Adrenal gland (tissue), 12 donors: ENCODE measurements around the gene GPHN. TPM values are rescaled to one million over a fixed set of nuclear protein-coding genes. Genes with fewer than 3 reads are reported as not detected.

Experiments used
- DNase-seq, 7 donors: peaks; one replicate each; pipeline ENCODE4 v3.0.0-alpha.2; 2019 to 2020
- H3K27ac ChIP-seq, 5 donors: fragments of 200-600 bp; sonication (generic) in 4 of 5; 1 replicate in 3 of 5; 2 replicates in 2 of 5; pipeline versions ENCODE4 v1.5.1 to v1.8.0; 2016 to 2020; ENCODE audit warnings: mild to moderate bottlenecking in 1 of 5
- H3K27me3 ChIP-seq: fragments of 200-600 bp; 2 replicates; pipeline ENCODE4 v1.8.0; 2021
- H3K36me3 ChIP-seq, 2 donors: fragments of 200-600 bp; replicated peaks in 1 of 2; 1 replicate in 1 of 2; 2 replicates in 1 of 2; pipeline versions ENCODE4 v1.5.1 to v1.8.0; 2018 to 2022
- H3K4me1 ChIP-seq, 2 donors: fragments of 200-600 bp; replicated peaks in 1 of 2; 1 replicate in 1 of 2; 2 replicates in 1 of 2; pipeline versions ENCODE4 v1.5.1 to v1.8.0; 2018 to 2021
- H3K4me3 ChIP-seq, 4 donors: fragments of 200-600 bp; sonication (generic) in 3 of 4; one replicate each; pipeline ENCODE4 v1.5.1; 2016 to 2018
- H3K9me3 ChIP-seq, 3 donors: fragments of 200-600 bp; sonication (generic) in 1 of 3; replicated peaks in 1 of 3; 1 replicate in 2 of 3; 2 replicates in 1 of 3; pipeline versions ENCODE4 v1.5.1 to v1.8.0; 2016 to 2021
- POLR2A ChIP-seq, 2 donors: fragments of 450-650 bp; IDR thresholded peaks; one replicate each; pipeline ENCODE4 v1.6.1; 2017; ENCODE audit warnings: antibody characterized with exemption in 2 of 2, mild to moderate bottlenecking in 2 of 2, moderate library complexity in 1 of 2
- WGBS, 4 donors: extraction: QIAGEN DNeasy Blood & Tissue Kit in 2 of 4; methylation state at CpG; one replicate each; pipeline versions ENCODE4 v1.1.5 to v1.1.7; 2013 to 2017; 5-methylcytosine and 5-hydroxymethylcytosine counted together
- intact Hi-C, 2 donors: fragments of 100-400 bp; cut with DNase I; formaldehyde crosslinking; loops; one replicate each; pipeline versions ENCODE4 v1.14.1 to v1.15.0; 2022 to 2023
- polyA plus RNA-seq, 3 donors: library from polyadenylated mRNA; stranded (reverse); fragments of 200-250 nt in 2 of 3; fragments of 350-450 nt in 1 of 3; fragmentation: Illumina TruSeq in 1 of 3; extraction: RNeasy Lipid Tissue Mini Kit (QIAGEN cat#74804) in 1 of 3; gene quantifications; one replicate each; pipeline ENCODE4 v1.2.3, GENCODE V29; 2013 to 2014
- total RNA-seq, 9 donors: library from RNA; depleted of rRNA in 4 of 9; stranded (reverse); fragments of >200 nt in 4 of 9; fragments of 120-200 nt in 1 of 9; fragmentation: NEBNext Ultra II Directional in 1 of 9; extraction: Animal tissue kit (Norgen Biotek cat#: 25700) in 1 of 9; gene quantifications; one replicate each; pipeline versions ENCODE4 v1.1.0 to v1.2.4, GENCODE V29; 2013 to 2023
- TF ChIP-seq, protein P1 (sequence below), 6 experiments: fragments of 450-650 bp in 4 of 6; fragments of 200-600 bp in 2 of 6; sonication (generic) in 1 of 6; IDR thresholded peaks; 1 replicate in 5 of 6; 2 replicates in 1 of 6; pipeline versions ENCODE4 v1.5.1 to v1.8.0; 2016 to 2021; ENCODE audit warnings: antibody characterized with exemption in 6 of 6, mild to moderate bottlenecking in 2 of 6, moderate library complexity in 1 of 6
- donor health status: healthy with polysubstance abuse.
- donor health status: Bipolar disorder and iron deficiency.
- donor health status: DM: yes; HTN: yes; CAD: no.
- donor health status: DM: no; HTN: no; CAD: no.
- donor health status: DM: no; HTN: no; CAD: no.
- donor health status: DM: yes; HTN: yes; CAD: no.

The GPHN gene
- total and polyA plus RNA-seq, 12 donors, result 12.5 to 41.0 (median 24.0) TPM

DNA sequence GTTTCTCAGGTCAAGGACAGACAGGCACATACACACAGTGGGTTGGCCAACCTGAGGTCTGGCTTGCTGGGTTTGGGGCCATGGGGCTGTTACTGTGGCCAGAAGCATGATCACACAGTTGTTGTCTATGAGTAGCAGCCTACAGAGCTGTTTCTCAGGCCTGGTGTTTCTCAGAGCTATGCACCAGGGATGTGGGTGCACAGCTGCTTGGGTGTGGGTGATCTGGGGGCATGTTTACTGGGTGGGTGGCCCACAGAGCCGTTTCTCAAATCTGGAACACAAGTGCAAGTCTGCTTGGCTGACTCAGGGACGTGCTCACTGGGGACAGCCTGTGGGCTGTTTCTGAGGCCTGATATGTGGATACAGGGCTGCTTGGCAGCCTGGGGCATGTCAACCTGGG, 710.2 kb downstream of the GPHN start:
- no peak overlapping the region for H3K27ac ChIP-seq
- no peak for TF ChIP-seq POLR2A (IDR thresholded peaks at IDR 0.05)
- TF ChIP-seq, protein P1, sequence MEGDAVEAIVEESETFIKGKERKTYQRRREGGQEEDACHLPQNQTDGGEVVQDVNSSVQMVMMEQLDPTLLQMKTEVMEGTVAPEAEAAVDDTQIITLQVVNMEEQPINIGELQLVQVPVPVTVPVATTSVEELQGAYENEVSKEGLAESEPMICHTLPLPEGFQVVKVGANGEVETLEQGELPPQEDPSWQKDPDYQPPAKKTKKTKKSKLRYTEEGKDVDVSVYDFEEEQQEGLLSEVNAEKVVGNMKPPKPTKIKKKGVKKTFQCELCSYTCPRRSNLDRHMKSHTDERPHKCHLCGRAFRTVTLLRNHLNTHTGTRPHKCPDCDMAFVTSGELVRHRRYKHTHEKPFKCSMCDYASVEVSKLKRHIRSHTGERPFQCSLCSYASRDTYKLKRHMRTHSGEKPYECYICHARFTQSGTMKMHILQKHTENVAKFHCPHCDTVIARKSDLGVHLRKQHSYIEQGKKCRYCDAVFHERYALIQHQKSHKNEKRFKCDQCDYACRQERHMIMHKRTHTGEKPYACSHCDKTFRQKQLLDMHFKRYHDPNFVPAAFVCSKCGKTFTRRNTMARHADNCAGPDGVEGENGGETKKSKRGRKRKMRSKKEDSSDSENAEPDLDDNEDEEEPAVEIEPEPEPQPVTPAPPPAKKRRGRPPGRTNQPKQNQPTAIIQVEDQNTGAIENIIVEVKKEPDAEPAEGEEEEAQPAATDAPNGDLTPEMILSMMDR (IDR thresholded peaks at IDR 0.05), result no peak
- no peaks in the 10 kb centered on the region for H3K27me3 ChIP-seq
- DNase-seq, result no peak
- intact Hi-C loops, result no loop called here
- no peaks in the 10 kb centered on the region for H3K36me3 ChIP-seq
- no peak overlapping the region for H3K4me3 ChIP-seq
- H3K9me3 ChIP-seq, result no peaks in the 10 kb centered on the region
- 57 to 71% (median 61%) methylated on average over 2 of the region's 2 CpGs; no CpG with 5 or more reads in 1 of the 4 donors for WGBS, 4 donors
- no peaks in the 10 kb centered on the region for H3K4me1 ChIP-seq

DNA sequence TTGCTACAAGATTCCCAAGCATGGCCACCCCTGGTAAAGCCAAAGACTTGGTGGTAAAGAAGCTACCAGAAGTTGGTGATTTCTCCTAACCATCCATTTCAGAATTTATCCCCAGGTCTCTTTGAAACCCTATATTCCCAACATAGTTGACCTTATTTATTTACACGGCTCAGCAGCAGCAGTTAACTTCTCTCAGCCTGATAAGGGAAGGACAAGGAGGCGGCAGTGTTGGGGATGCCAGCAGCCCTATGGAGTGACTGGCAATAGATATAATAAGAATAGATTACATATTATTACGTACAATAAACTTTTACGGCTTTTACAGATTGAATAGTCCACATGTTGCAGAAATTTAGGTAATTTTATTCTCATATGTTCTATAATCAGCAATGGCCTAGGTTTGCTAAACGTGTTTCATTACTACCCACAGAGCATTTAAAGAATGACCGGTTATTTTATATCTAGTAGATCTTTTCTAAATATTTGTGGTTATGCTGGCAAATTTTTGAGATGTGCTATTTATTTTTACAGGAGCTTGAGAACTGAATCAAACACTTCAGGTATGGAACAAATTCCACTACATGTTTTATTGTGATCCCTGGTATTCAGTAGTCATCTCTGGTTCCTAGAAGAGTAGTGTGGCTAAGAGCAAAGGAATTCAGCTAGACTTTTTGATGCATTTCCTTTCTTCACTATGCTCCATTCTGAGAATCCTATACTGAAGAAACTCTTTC, 713.5 kb downstream of the GPHN start:
- Histone ChIP-seq H3K4me1 (no peaks in the 10 kb centered on the region), H3K4me3 (no peak overlapping the region), H3K9me3 (no peaks in the 10 kb centered on the region), H3K27ac (no peak overlapping the region), H3K27me3 (no peaks in the 10 kb centered on the region), H3K36me3 (no peaks in the 10 kb centered on the region)
- TF ChIP-seq, protein P1 (IDR thresholded peaks at IDR 0.05), result no peak
- TF ChIP-seq POLR2A (IDR thresholded peaks at IDR 0.05), result no peak
- no peak for DNase-seq
- intact Hi-C loops, result no loop called here
- 85 to 91% (median 88%) methylated on average over 6 of the region's 6 CpGs for WGBS, 4 donors

DNA sequence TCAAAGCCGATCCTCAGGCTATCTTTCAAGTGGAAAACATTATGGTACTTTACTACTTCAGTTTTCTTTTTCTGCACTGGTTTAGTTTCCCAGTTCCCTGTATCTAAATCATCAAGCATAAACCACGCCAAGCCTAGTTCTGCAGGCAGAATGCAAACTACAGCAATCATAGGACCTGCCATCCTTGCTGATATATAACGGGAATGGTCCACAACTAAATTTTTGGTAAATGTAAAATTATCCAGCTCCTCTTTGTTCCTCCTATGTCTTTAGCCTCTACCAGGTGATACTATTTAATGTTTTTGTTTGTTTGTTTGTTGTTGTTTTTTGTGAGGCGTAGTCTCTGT, 714.0 kb downstream of the GPHN start:
- no peak overlapping the region for H3K27ac ChIP-seq
- H3K27me3 ChIP-seq, result no peaks in the 10 kb centered on the region
- H3K4me3 ChIP-seq, result no peak overlapping the region
- intact Hi-C loops, result no loop called here
- H3K36me3 ChIP-seq, result no peaks in the 10 kb centered on the region
- TF ChIP-seq POLR2A (IDR thresholded peaks at IDR 0.05), result no peak
- TF ChIP-seq, protein P1 (IDR thresholded peaks at IDR 0.05), result no peak
- no peak for DNase-seq
- H3K9me3 ChIP-seq, result no peaks in the 10 kb centered on the region
- H3K4me1 ChIP-seq, result no peaks in the 10 kb centered on the region
- 90 to 96% (median 91%) methylated on average over 4 of the region's 4 CpGs for WGBS, 4 donors

DNA sequence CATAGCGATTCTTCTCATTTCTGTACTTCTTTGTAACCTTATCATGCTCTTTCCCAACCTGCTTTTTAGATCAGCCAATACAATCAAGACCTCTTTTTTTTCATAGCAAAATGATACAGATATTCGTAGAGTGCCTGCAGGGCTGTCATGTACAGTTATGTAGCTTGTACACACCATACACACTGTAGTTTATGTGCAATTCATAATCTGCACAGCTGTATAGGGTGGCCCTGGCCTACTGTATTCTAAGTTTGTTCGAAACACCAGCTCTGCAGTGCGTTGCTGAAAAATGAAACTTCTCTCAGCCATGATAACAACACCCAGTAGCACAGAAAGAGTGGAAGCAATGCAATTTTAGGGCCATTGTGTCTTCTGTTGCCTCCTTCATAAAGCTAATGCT, 717.6 kb downstream of the GPHN start:
- TF ChIP-seq POLR2A (IDR thresholded peaks at IDR 0.05), result no peak
- TF ChIP-seq, protein P1 (IDR thresholded peaks at IDR 0.05), result no peak
- Histone ChIP-seq H3K27ac (no peak overlapping the region), H3K4me1 (no peaks in the 10 kb centered on the region), H3K4me3 (no peak overlapping the region), H3K27me3 (no peaks in the 10 kb centered on the region), H3K9me3 (no peaks in the 10 kb centered on the region), H3K36me3 (no peaks in the 10 kb centered on the region)
- 77 to 89% (median 83%) methylated on average over 4 of the region's 4 CpGs for WGBS, 4 donors
- intact Hi-C loops, result no loop called here
- DNase-seq, result no peak
